ENCODE results near the gene SEMA3F.

- TF ChIP-seq POLR2A (IDR thresholded peaks at IDR 0.05; ENCODE audit: low read depth, low read length): no peak
- no peak for TF ChIP-seq POLR2AphosphoS5 (IDR thresholded peaks at IDR 0.05; ENCODE audit: low read depth, low read length)
- no peak for TF ChIP-seq PAX5 (IDR thresholded peaks at IDR 0.05; ENCODE audit: insufficient read depth, low read length, severe bottlenecking)
- TF ChIP-seq TAF1 (IDR thresholded peaks at IDR 0.05; ENCODE audit: low read depth, low read length): no peak
- TF ChIP-seq POU2F2 (IDR thresholded peaks at IDR 0.05; ENCODE audit: low read depth, low read length): no peak
Observed at GRCh38 chr3:50238549-50239026, 83.5 kb downstream of the SEMA3F start.

All from GM12891 (cell line).